Mononuclear cell (primary cell): ENCODE measurements around the gene FAM53B. TPM values are rescaled to one million over a fixed set of nuclear protein-coding genes. Genes with fewer than 3 reads are reported as not detected.

Experiments
- H3K27me3 ChIP-seq: 2 replicates; pipeline ENCODE4 v1.6.0; 2011; ENCODE audit warnings: low read length, control low read depth; ENCODE audit not compliant: insufficient read depth
- H3K4me1 ChIP-seq: 2 replicates; pipeline ENCODE4 v1.5.1; 2011; ENCODE audit warnings: mild to moderate bottlenecking, low read length, control low read depth; ENCODE audit not compliant: insufficient read depth
- H3K4me3 ChIP-seq: 2 replicates; pipeline ENCODE4 v1.5.1; 2011; ENCODE audit warnings: mild to moderate bottlenecking, low read length, moderate library complexity
- H3K9me3 ChIP-seq: 2 replicates; pipeline ENCODE4 v1.5.1; 2011; ENCODE audit warnings: low read depth, mild to moderate bottlenecking, control low read depth, low read length
- total RNA-seq: library from RNA; depleted of rRNA; stranded (reverse); fragments of >200 nt; gene quantifications from one replicate; pipeline ENCODE4 v1.2.3, GENCODE V29; 2012

Gene FAM53B
- total RNA-seq, 1 donor = 88.5 TPM

- H3K27me3 ChIP-seq = no peaks in the 10 kb centered on the region
- H3K4me3 ChIP-seq = no peak overlapping the region
- H3K4me1 ChIP-seq = peaks cover 31% of the 10 kb centered on the region
- H3K9me3 ChIP-seq = no peaks in the 10 kb centered on the region
Observed at GRCh38 chr10:124666494-124666893, 77.7 kb downstream of the FAM53B start.

DNA sequence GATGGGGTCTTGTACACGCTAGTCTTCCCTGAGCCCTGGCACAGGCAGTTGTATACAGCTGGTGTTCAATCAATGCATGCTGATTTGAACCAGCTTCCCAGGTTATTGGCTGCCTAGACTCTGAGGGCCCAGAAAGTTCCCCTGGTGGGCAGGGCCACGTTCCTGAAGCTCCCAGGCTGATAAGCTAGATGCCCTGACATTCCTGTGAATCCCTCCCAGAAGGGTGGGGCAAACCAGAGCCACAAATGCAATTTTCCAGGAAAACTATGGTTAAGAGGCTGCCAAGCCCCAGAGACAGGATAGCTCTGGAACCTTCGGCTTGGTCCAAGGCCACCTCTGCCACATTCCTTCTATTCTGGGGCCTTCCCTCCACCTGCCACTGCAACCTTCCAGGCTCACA is 78.2 kb downstream of the FAM53B start:
- H3K4me3 ChIP-seq = no peak overlapping the region
- peaks cover 31% of the 10 kb centered on the region for H3K4me1 ChIP-seq
- no peaks in the 10 kb centered on the region for H3K27me3 ChIP-seq
- no peaks in the 10 kb centered on the region for H3K9me3 ChIP-seq

- Histone ChIP-seq H3K27me3 (no peaks in the 10 kb centered on the region), H3K4me3 (no peak overlapping the region), H3K4me1 (peaks cover 30% of the 10 kb centered on the region), H3K9me3 (no peaks in the 10 kb centered on the region)
Observed at GRCh38 chr10:124665558-124665957, 78.6 kb downstream of the FAM53B start.

DNA sequence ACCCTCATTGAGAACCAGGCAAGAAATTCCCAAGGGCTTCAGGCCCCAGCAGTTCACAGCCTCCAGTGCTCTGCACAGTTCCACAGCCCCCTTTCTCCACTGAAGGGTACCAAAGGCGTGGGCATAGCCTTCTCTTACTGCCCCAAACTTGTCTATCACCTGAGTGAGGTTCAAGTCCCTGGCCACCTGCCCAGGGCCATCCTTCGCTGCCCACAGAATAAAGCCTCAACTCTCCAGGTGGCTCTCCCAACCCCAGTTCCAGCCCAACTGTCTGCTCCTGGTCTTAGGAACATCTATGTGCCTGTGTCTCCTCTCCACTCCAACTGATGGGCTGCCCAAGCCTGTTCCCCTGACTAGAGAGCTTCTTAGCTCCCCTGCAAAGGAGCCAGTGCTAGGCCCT is 79.1 kb downstream of the FAM53B start:
- Histone ChIP-seq H3K4me1 (peaks cover 30% of the 10 kb centered on the region), H3K27me3 (no peaks in the 10 kb centered on the region), H3K4me3 (no peak overlapping the region)

DNA sequence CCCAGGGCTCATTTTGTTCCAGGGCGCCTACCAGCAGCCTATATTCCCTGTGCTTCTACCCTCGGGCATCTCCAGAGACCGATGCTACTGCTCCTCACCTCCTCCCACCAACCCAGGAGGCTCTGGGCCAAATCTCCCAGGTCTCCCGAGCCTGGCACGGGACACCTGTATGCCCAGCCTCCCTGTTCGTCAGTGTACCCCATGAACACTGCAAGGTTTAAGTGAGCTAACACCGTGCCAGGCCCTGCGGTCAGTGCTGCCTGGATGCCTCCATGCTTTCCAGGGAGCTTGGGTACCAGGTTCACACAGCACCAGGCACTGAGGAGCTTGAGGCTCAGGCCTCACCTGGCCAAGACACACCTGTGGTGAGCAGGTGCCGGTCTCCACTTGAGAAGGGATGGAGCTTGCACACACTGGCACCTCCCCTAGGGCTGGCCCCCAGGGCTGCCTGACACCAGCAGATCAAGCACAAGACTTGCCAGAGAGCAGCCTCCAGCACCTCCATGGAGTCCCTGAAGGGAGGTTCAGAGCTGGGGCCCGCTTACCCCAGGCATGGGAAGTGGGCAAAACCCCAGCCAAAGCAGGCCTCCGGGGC is 80.3 kb downstream of the FAM53B start:
- no peak overlapping the region for H3K4me3 ChIP-seq
- no peaks in the 10 kb centered on the region for H3K9me3 ChIP-seq
- H3K4me1 ChIP-seq = peaks cover 38% of the 10 kb centered on the region
- H3K27me3 ChIP-seq = no peaks in the 10 kb centered on the region

More for the DNA sequence above, 79.1 kb downstream of the FAM53B start:
- H3K9me3 ChIP-seq = no peaks in the 10 kb centered on the region

- H3K4me1 ChIP-seq = peaks cover 39% of the 10 kb centered on the region
- no peak overlapping the region for H3K4me3 ChIP-seq
Observed at GRCh38 chr10:124663228-124663627, 81.0 kb downstream of the FAM53B start.

DNA sequence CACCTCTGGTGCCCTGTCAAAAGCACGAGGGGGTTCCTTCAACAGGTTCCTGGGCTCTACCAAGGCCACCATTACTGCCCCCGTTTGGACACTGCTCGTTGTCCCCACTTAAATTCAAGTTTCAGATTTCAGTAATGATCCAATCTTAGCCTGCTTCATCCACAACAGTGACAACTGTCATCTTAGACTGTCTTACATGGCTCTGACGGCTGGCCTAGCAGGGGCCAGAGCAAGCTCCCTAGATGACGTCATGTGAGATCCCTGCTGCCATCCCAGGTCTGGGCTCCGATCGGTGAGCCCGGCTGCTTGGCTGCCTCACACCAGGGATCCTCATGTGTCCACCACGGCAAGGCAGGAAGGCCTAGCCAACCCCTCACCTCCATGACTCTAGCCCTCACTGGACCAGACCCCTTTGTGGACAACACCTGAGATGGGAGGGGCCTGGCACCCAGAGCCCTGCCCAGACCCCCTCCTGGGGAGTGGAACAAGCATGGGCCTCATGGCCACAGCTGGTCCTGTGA is 82.5 kb downstream of the FAM53B start:
- Histone ChIP-seq H3K4me1 (peaks cover 44% of the 10 kb centered on the region), H3K9me3 (no peaks in the 10 kb centered on the region), H3K27me3 (no peaks in the 10 kb centered on the region), H3K4me3 (no peak overlapping the region)

More at GRCh38 chr10:124663228-124663627, 81.0 kb downstream of the FAM53B start:
- Histone ChIP-seq H3K9me3 (no peaks in the 10 kb centered on the region), H3K27me3 (no peaks in the 10 kb centered on the region)

DNA sequence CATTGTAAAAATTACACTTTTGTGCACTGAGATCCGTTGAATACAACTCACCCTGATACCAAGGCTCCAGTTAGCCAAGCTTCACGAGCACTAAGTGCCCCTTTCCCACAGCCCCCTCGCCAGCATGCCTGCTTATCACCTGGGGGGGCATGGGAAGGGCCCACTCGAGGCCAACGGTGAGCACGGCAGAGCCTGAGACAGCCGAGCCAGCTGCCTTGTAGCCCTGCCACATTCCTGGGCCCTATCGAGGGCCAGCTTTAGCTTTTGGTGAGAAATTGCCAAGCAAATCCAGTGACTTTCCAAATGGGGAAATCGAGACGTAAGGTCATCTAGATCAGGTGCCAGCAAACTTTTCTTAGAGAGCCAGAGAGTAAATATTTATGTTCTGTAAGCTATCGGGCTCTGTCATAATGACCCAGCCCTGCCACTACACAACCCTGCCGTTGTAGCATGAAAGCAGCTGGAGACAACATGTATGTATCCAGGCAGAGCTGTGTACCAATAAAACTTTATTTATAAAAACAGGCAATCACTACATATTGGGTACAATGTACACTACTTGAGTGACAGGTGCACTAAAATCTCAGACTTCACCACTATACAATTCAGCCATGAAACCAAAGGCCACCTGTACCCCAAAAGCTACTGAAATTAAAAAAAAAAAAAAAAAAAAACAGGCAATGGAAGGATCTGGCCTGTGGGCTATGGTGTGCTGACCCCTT is 83.6 kb downstream of the FAM53B start:
- H3K4me1 ChIP-seq = peaks cover 53% of the 10 kb centered on the region
- no peaks in the 10 kb centered on the region for H3K27me3 ChIP-seq
- H3K4me3 ChIP-seq = no peak overlapping the region
- H3K9me3 ChIP-seq = no peaks in the 10 kb centered on the region

DNA sequence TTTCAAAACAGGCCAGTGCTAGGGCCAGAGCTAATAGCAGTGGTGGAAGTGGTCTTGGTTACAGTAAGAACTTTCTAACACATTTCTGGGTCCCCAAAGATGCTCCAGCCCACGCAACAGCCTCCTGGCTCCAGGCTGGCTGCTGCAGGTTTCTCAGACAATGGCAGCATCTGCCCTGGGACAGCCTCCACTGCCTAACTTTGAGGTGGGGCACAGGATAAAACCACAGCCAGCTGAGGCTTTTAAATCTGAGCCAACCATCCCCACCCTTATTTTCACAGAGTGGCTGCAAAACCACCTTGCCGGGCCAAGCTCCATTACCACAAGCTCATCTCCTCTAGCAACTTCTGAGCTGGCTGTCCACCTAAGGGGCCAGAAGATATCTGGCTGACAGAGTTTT is 84.8 kb downstream of the FAM53B start:
- Histone ChIP-seq H3K27me3 (no peaks in the 10 kb centered on the region), H3K4me1 (peaks cover 65% of the 10 kb centered on the region), H3K4me3 (no peak overlapping the region), H3K9me3 (no peaks in the 10 kb centered on the region)

DNA sequence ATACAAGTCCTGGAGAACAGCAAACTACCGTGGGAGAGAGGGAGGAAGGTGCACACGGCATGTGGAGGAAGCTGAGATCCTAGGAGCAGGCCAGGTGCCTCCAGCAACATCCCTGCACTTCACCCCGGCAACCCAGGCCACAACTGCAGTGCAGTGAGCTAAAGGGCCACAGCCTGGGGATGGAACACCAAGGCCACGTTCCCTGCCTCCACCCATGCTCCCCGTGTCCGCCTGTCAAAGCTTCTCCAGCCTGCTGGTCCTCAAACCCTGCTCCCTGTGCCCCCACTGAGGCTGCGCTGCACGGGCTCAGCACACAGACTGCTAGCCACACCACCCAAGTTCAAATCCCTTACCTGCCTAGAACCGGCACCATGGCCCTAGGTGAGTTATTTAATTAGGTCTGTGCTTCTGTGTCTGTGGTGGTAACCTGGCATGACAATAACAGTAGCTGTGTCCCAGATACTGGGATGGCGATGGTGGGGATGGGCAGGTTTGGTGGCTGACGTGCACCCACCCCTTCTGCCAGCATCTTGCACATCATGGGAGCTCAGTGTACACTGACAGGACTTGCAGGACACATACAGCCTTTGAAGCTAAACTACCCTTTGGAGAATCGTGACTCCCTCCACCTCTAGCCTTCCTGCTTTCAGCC is 85.5 kb downstream of the FAM53B start:
- no peaks in the 10 kb centered on the region for H3K9me3 ChIP-seq
- H3K4me1 ChIP-seq = peaks cover 72% of the 10 kb centered on the region
- no peak overlapping the region for H3K4me3 ChIP-seq
- no peaks in the 10 kb centered on the region for H3K27me3 ChIP-seq

DNA sequence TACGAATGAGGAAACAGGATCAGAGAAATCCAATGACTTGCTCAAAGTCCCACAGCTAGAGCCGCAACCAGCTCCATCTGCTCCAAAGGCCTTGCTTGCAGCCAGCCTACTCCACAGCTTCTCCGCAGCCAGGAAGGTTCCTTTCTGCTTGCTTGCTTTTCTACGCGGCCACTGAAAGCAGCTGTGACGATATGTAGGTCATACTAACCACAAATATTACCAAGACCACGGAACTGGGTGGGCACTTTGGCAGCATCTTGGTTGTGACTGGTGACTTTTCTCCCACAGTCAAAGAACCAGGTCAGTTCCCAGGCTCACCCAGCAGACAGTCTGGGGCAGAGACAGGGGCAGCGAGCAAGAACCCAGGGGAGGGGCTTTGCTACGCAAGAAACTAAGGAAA is 86.4 kb downstream of the FAM53B start:
- H3K4me1 ChIP-seq = peaks cover 81% of the 10 kb centered on the region
- no peak overlapping the region for H3K4me3 ChIP-seq
- no peaks in the 10 kb centered on the region for H3K9me3 ChIP-seq
- no peaks in the 10 kb centered on the region for H3K27me3 ChIP-seq

- peaks cover 93% of the 10 kb centered on the region for H3K4me1 ChIP-seq
- no peaks in the 10 kb centered on the region for H3K27me3 ChIP-seq
- H3K9me3 ChIP-seq = no peaks in the 10 kb centered on the region
- H3K4me3 ChIP-seq = no peak overlapping the region
Observed at GRCh38 chr10:124656541-124656940, 87.6 kb downstream of the FAM53B start.

GRCh38 chr10:124656113-124656490 is 88.1 kb downstream of the FAM53B start:
- Histone ChIP-seq H3K4me3 (no peak overlapping the region), H3K27me3 (no peaks in the 10 kb centered on the region), H3K4me1 (peaks cover 93% of the 10 kb centered on the region), H3K9me3 (no peaks in the 10 kb centered on the region)

DNA sequence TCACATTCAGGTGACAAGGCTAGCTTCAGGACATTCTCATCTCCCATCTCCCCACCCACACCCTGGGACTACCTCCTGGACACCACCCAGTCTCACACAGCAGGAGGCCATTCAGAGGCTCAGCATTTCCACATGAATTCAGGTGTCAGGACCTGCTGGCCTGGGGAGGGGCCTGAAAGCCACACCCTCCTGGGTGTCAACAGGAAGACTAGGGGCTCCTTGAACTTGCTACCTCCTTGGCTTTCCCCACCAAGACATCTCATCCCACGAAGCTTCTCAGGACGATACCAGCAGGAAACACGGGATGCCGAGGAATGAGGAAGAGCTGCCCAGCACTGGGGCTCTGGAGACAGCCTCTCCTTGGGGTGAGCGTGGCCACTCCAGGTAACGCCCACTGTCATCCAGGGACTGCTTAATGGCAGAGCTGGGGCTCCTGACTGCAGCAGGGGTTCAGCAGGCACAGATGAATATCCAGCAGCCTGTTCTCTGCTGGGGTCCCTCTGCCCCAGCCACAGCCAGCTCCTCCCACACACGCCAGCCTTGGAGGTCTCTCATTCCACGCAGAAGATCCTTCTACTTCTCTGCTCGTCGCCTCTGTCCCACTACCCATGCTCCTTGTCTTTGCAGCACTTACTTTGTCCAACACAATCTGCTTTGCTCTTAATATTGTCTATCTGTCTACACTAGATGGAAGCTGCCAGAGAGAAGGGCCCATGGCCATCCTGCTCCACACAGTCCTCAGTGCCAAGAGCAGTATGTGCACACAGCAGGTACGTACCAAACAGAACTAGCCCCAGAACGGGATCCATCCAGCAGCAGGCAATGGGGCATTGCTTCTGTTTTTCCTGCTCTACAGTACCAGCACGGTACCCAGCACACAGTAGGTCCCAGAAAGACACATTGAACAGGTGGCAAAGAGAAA is 88.7 kb downstream of the FAM53B start:
- Histone ChIP-seq H3K27me3 (no peaks in the 10 kb centered on the region), H3K4me3 (no peak overlapping the region), H3K4me1 (peaks cover 94% of the 10 kb centered on the region), H3K9me3 (no peaks in the 10 kb centered on the region)

DNA sequence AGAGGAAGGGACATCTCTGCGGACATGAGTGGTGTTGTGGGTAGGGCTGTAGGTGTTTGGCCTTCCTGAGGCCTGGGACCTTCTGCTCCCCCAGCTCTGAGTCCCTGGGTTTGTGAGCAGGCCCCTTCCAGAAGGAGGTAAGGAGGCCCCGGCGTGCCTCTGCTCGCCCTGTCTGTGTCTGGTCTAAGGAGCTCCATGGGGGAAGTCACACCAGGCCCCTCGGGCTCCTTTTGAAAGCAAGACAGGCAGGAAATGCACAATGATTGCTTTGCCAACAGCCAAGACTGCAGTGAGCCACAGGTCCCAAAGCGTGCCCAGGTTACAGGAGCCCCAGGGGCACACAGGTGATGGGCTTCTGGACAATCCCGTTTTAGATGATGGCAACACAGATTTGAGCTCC is 89.5 kb downstream of the FAM53B start:
- no peaks in the 10 kb centered on the region for H3K27me3 ChIP-seq
- H3K9me3 ChIP-seq = no peaks in the 10 kb centered on the region
- H3K4me3 ChIP-seq = no peak overlapping the region
- peaks cover 94% of the 10 kb centered on the region for H3K4me1 ChIP-seq
